Neural cell (in vitro differentiated cells): Measurements from ENCODE around the gene JDP2. TPM values are rescaled to one million over a fixed set of nuclear protein-coding genes. Genes with fewer than 3 reads are reported as not detected.

Experiments
- H2AFZ ChIP-seq: fragments of 200-600, 300-800 bp; sonication (generic), shearing (Covaris generic); 2 replicates; pipeline ENCODE4 v1.6.0; 2014; ENCODE audit warnings: low read depth, mild to moderate bottlenecking, antibody characterized with exemption, low read length, moderate library complexity
- H3F3A ChIP-seq: fragments of 200-600 bp; shearing (Covaris generic); 2 replicates; pipeline ENCODE4 v1.6.1; 2016; ENCODE audit warnings: mild to moderate bottlenecking, moderate library complexity, mixed read lengths, antibody characterized with exemption, low read length; ENCODE audit not compliant: insufficient read depth, poor library complexity, severe bottlenecking
- H3K27ac ChIP-seq: fragments of 200-600, 300-800 bp; sonication (generic), shearing (Covaris generic); 2 replicates; pipeline ENCODE4 v1.5.1; 2014; ENCODE audit warnings: mild to moderate bottlenecking, low read length, moderate library complexity
- H3K27me3 ChIP-seq: fragments of 300-800, 200-600 bp; sonication (generic), shearing (Covaris generic); 2 replicates; pipeline ENCODE4 v1.6.0; 2014; ENCODE audit warnings: mild to moderate bottlenecking, low read depth, low read length, moderate library complexity; ENCODE audit not compliant: insufficient read depth
- H3K36me3 ChIP-seq: fragments of 300-800, 200-600 bp; sonication (generic), shearing (Covaris generic); 2 replicates; pipeline ENCODE4 v1.5.1; 2014; ENCODE audit warnings: mild to moderate bottlenecking, antibody characterized with exemption, low read length, moderate library complexity; ENCODE audit not compliant: insufficient read depth
- H3K4me2 ChIP-seq: fragments of 300-800, 200-600 bp; sonication (generic), shearing (Covaris generic); 2 replicates; pipeline ENCODE4 v1.6.0; 2014; ENCODE audit warnings: mild to moderate bottlenecking, low read length
- H3K4me3 ChIP-seq: fragments of 300-800, 200-600 bp; sonication (generic), shearing (Covaris generic); 2 replicates; pipeline ENCODE4 v1.5.1; 2014; ENCODE audit warnings: mild to moderate bottlenecking, low read length, moderate library complexity
- H3K79me2 ChIP-seq: fragments of 200-600 bp; shearing (Covaris generic); replicated peaks from 2 replicates; pipeline ENCODE4 v1.6.0; 2014; ENCODE audit warnings: mild to moderate bottlenecking, low read length, moderate library complexity; ENCODE audit not compliant: insufficient read depth
- H3K9ac ChIP-seq: fragments of 300-800, 200-600 bp; sonication (generic), shearing (Covaris generic); 2 replicates; pipeline ENCODE4 v1.6.1; 2016; ENCODE audit warnings: mild to moderate bottlenecking, low read length, mixed read lengths
- H3K9me2 ChIP-seq: fragments of 200-600 bp; shearing (Covaris generic); 2 replicates; pipeline ENCODE4 v1.6.1; 2016; ENCODE audit warnings: mild to moderate bottlenecking, low read length, mixed read lengths; ENCODE audit not compliant: insufficient read depth
- H3K9me3 ChIP-seq: fragments of 200-600, 300-800 bp; sonication (generic), shearing (Covaris generic); 2 replicates; pipeline ENCODE4 v1.6.1; 2016; ENCODE audit warnings: mild to moderate bottlenecking, mixed run types, low read length, moderate library complexity, mixed read lengths
- H4K20me1 ChIP-seq: fragments of 200-600 bp; shearing (Covaris generic); 2 replicates; pipeline ENCODE4 v1.6.1; 2016; ENCODE audit warnings: mild to moderate bottlenecking, mixed run types; ENCODE audit not compliant: insufficient read depth
- EP300 ChIP-seq: fragments of 450-650 bp; conservative IDR thresholded peaks from 2 replicates; pipeline ENCODE4 v1.6.1; 2014; ENCODE audit warnings: antibody characterized with exemption, mild to moderate bottlenecking, moderate library complexity; ENCODE audit not compliant: poor library complexity, severe bottlenecking
- EZH2 ChIP-seq: fragments of 200-600, 300-800 bp; shearing (Covaris generic), sonication (generic); IDR thresholded peaks from 2 replicates; pipeline ENCODE4 v1.6.1; 2014; ENCODE audit warnings: antibody characterized with exemption, low read length, borderline replicate concordance, mild to moderate bottlenecking; ENCODE audit not compliant: insufficient read depth, poor library complexity, severe bottlenecking
- MXI1 ChIP-seq: fragments of 450-650 bp; conservative IDR thresholded peaks from 2 replicates; pipeline ENCODE4 v1.6.1; 2014; ENCODE audit warnings: antibody characterized with exemption, mild to moderate bottlenecking; ENCODE audit not compliant: poor library complexity, severe bottlenecking
- POLR2AphosphoS5 ChIP-seq: IDR thresholded peaks from 2 replicates; pipeline ENCODE4 v1.6.1; 2012
- RAD21 ChIP-seq: fragments of 450-650 bp; conservative IDR thresholded peaks from 2 replicates; pipeline ENCODE4 v1.6.1; 2014; ENCODE audit warnings: antibody characterized with exemption, mild to moderate bottlenecking, moderate library complexity
- SMC3 ChIP-seq: fragments of 450-650 bp; conservative IDR thresholded peaks from 2 replicates; pipeline ENCODE4 v1.6.1; 2014; ENCODE audit warnings: antibody characterized with exemption, mild to moderate bottlenecking, moderate library complexity; ENCODE audit not compliant: poor library complexity
- TAF1 ChIP-seq: IDR thresholded peaks from 2 replicates; pipeline ENCODE4 v1.6.1; 2012; ENCODE audit warnings: low read depth
- polyA plus RNA-seq: library from polyadenylated mRNA; depleted of rRNA; stranded (reverse); fragments of >200 nt; gene quantifications from 2 replicates; pipeline ENCODE4 v1.2.3, GENCODE V29; 2014
- TF ChIP-seq, protein P1 (sequence below): IDR thresholded peaks from 2 replicates; pipeline ENCODE4 v1.6.1; 2012; ENCODE audit warnings: borderline replicate concordance
- TF ChIP-seq, protein P2 (sequence below): fragments of 450-650 bp; IDR thresholded peaks from 2 replicates; pipeline ENCODE4 v1.5.1; 2014; ENCODE audit warnings: antibody characterized with exemption, mild to moderate bottlenecking, moderate library complexity; ENCODE audit not compliant: poor library complexity, severe bottlenecking

The JDP2 gene
- polyA plus RNA-seq, 1 donor from 2014 or later: 20.3 TPM

DNA sequence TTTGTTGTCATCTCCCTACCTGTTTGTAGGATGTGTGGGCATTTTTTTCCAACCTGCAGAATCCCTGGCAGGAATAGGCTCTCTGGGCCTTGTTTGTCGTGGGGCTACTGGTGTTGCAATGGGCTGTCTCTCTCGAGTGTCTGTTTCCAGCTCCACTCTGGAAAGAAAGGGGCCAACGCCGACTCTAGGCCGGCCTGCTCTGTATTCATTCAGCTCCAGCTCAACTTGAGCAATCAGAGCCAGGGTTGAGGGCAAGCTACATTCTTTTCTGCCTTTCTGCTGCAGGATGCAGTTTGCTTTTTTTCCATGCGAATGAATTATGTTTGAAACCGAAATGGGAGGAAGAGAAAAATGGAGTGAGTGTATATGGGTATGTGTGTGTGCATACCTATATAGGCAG, 2.3 kb downstream of the JDP2 start:
- H4K20me1 ChIP-seq: no peaks in the 10 kb centered on the region

DNA sequence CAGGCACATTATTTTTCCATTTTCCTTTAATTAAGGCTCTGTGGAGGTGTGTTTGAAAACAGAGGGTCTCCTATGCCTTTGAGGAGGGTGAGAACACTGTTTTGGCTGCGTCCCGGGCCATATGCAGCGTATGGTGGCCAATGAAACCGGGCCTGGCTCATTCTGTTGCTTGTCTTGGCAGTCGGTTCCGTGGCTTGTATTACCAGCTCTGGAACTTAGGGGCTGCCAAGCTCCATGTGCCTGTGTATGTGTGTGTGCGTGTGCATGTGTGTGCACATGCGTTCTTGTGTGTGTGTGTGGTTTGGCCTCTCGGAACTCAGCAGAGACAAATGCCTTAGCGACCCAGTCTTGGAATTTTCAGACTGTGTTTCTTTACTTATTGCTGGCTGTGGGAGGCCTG, 2.7 kb downstream of the JDP2 start:
- no peaks in the 10 kb centered on the region for H4K20me1 ChIP-seq

More for the DNA sequence above, 2.3 kb downstream of the JDP2 start:
- Histone ChIP-seq H3F3A (no peaks in the 10 kb centered on the region), H3K9me2 (no peaks in the 10 kb centered on the region), H3K36me3 (no peaks in the 10 kb centered on the region), H3K4me3 (peak overlapping the region; percentile 73), H3K79me2 (no peaks in the 10 kb centered on the region), H3K4me2 (no peak overlapping the region), H2AFZ (no peak overlapping the region), H3K9me3 (no peaks in the 10 kb centered on the region), H3K9ac (no peak overlapping the region), H3K27me3 (peaks cover 18% of the 10 kb centered on the region), H3K27ac (no peak overlapping the region)
- TF ChIP-seq EP300 (no peak), MXI1 (no peak), EZH2 (no peak)
- TF ChIP-seq, protein P1, sequence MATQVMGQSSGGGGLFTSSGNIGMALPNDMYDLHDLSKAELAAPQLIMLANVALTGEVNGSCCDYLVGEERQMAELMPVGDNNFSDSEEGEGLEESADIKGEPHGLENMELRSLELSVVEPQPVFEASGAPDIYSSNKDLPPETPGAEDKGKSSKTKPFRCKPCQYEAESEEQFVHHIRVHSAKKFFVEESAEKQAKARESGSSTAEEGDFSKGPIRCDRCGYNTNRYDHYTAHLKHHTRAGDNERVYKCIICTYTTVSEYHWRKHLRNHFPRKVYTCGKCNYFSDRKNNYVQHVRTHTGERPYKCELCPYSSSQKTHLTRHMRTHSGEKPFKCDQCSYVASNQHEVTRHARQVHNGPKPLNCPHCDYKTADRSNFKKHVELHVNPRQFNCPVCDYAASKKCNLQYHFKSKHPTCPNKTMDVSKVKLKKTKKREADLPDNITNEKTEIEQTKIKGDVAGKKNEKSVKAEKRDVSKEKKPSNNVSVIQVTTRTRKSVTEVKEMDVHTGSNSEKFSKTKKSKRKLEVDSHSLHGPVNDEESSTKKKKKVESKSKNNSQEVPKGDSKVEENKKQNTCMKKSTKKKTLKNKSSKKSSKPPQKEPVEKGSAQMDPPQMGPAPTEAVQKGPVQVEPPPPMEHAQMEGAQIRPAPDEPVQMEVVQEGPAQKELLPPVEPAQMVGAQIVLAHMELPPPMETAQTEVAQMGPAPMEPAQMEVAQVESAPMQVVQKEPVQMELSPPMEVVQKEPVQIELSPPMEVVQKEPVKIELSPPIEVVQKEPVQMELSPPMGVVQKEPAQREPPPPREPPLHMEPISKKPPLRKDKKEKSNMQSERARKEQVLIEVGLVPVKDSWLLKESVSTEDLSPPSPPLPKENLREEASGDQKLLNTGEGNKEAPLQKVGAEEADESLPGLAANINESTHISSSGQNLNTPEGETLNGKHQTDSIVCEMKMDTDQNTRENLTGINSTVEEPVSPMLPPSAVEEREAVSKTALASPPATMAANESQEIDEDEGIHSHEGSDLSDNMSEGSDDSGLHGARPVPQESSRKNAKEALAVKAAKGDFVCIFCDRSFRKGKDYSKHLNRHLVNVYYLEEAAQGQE: no peak
- TF ChIP-seq, protein P2, sequence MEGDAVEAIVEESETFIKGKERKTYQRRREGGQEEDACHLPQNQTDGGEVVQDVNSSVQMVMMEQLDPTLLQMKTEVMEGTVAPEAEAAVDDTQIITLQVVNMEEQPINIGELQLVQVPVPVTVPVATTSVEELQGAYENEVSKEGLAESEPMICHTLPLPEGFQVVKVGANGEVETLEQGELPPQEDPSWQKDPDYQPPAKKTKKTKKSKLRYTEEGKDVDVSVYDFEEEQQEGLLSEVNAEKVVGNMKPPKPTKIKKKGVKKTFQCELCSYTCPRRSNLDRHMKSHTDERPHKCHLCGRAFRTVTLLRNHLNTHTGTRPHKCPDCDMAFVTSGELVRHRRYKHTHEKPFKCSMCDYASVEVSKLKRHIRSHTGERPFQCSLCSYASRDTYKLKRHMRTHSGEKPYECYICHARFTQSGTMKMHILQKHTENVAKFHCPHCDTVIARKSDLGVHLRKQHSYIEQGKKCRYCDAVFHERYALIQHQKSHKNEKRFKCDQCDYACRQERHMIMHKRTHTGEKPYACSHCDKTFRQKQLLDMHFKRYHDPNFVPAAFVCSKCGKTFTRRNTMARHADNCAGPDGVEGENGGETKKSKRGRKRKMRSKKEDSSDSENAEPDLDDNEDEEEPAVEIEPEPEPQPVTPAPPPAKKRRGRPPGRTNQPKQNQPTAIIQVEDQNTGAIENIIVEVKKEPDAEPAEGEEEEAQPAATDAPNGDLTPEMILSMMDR: no peak

More for the DNA sequence above, 2.7 kb downstream of the JDP2 start:
- H3K27me3 ChIP-seq: peaks cover 18% of the 10 kb centered on the region
- H3K4me3 ChIP-seq: no peak overlapping the region
- TF ChIP-seq TAF1 (no peak), RAD21 (no peak), MXI1 (no peak), POLR2AphosphoS5 (no peak), EZH2 (no peak), SMC3 (no peak), EP300 (no peak)
- TF ChIP-seq, protein P2: no peak
- TF ChIP-seq, protein P1: no peak
- no peak overlapping the region for H3K27ac ChIP-seq
- no peaks in the 10 kb centered on the region for H3K36me3 ChIP-seq
- H3K9me3 ChIP-seq: no peaks in the 10 kb centered on the region
- H3K9ac ChIP-seq: no peak overlapping the region
- H3F3A ChIP-seq: no peaks in the 10 kb centered on the region
- H3K79me2 ChIP-seq: no peaks in the 10 kb centered on the region
- H3K9me2 ChIP-seq: no peaks in the 10 kb centered on the region
- no peak overlapping the region for H2AFZ ChIP-seq
- no peak overlapping the region for H3K4me2 ChIP-seq
